GM12801 (cell line): ENCODE results near the gene ZNF628.

Experiments
- CTCF ChIP-seq: IDR thresholded peaks from one replicate; pipeline ENCODE4 v1.5.1; 2011; ENCODE audit warnings: control low read depth; ENCODE audit not compliant: insufficient read length; ENCODE audit errors: extremely low read depth

The ZNF628 gene

GRCh38 chr19:55472463-55472862 lies 4.0 kb upstream of the ZNF628 start:
- TF ChIP-seq CTCF, result no peak

GRCh38 chr19:55473225-55474012 lies 3.0 kb upstream of the ZNF628 start:
- TF ChIP-seq CTCF, result no peak

GRCh38 chr19:55474269-55475265 lies 1.9 kb upstream of the ZNF628 start:
- no peak for TF ChIP-seq CTCF

GRCh38 chr19:55477905-55478304 lies 1.5 kb downstream of the ZNF628 start:
- TF ChIP-seq CTCF, result no peak

- TF ChIP-seq CTCF, result no peak
These were observed 1.9 kb downstream of the ZNF628 start for GRCh38 chr19:55478364-55478763.

- no peak for TF ChIP-seq CTCF
These were observed 2.6 kb downstream of the ZNF628 start for GRCh38 chr19:55479045-55479444.

- TF ChIP-seq CTCF, result no peak
These were observed 3.2 kb downstream of the ZNF628 start for GRCh38 chr19:55479451-55480230.
